Activated naive CD4-positive, alpha-beta T cell treated with anti-CD3 and anti-CD28 coated beads, Interleukin-2, amount 50 U/mL, for 72 hours (primary cell): Measurements from ENCODE around the gene ANKIB1. TPM values are rescaled to one million over a fixed set of nuclear protein-coding genes. Genes with fewer than 3 reads are reported as not detected.
"Not testable (repeated sequence)": the region's sequence is repeated elsewhere in the genome, so short reads cannot be mapped to it uniquely, and the experiment has no call there.

Experiments used
- ATAC-seq, 2 donors: fragments of 150-1000 bp; cut with Tn5 transposase; 2 replicates each; pipeline ENCODE4 v1.10.0; 2021; ENCODE audit warnings: mild to moderate bottlenecking in 2 of 2, moderate library complexity in 2 of 2
- DNase-seq, 2 donors: peaks; one replicate each; pipeline ENCODE4 v3.0.0; 2021 to 2022; ENCODE audit warnings: low spot score in 2 of 2
- H3K27ac Mint-ChIP-seq, 2 donors: one replicate each; pipeline ENCODE4 v1.8.0; 2022; ENCODE audit warnings: mild to moderate bottlenecking in 2 of 2, mixed read lengths in 2 of 2
- H3K36me3 Mint-ChIP-seq, 2 donors: one replicate each; pipeline ENCODE4 v1.8.0; 2022; ENCODE audit warnings: mixed read lengths in 2 of 2
- H3K9me3 Mint-ChIP-seq, 2 donors: one replicate each; pipeline ENCODE4 v1.8.0; 2022; ENCODE audit warnings: mixed read lengths in 2 of 2
- total RNA-seq, 2 donors: library from RNA; stranded (reverse); gene quantifications; one replicate each; pipeline ENCODE4 v1.2.3, GENCODE V29; 2022

The ANKIB1 gene
- total RNA-seq = 10 to 100 TPM; 34.4 to 50.7 TPM

- peak within 1 kb of the TSS; percentile 98 to 100 for H3K27ac Mint-ChIP-seq
- ATAC-seq (peak; percentile 88 to 91), DNase-seq (peak; percentile 80 to 88)
- H3K9me3 Mint-ChIP-seq = no peaks in the 10 kb centered on the region
- peaks cover 19 to 20% of the 10 kb centered on the region in 2 donors for H3K36me3 Mint-ChIP-seq
Measured at GRCh38 chr7:92245487-92246359, at the start of gene ANKIB1, which contains the start of gene KRIT1. TSS of gene ANKIB1 (plus strand) at chr7:92245974. CDS start at chr7:92294979, 49,005 bp downstream. TSS of gene KRIT1 (minus strand) at chr7:92245914. CDS start at chr7:92242135, 3,779 bp downstream.

- Mint-ChIP-seq H3K27ac (no peak overlapping the region), H3K9me3 (no peaks in the 10 kb centered on the region), H3K36me3 (peaks cover 8 to 20% of the 10 kb centered on the region in 2 donors)
- ATAC-seq = no peak
- no peak for DNase-seq
Measured at GRCh38 chr7:92200791-92201190, 45.0 kb upstream of the ANKIB1 start.

GRCh38 chr7:92205987-92206386 lies 39.8 kb upstream of the ANKIB1 start:
- peaks cover 17 to 20% of the 10 kb centered on the region in 2 donors for H3K9me3 Mint-ChIP-seq
- no peak for DNase-seq
- no peak overlapping the region for H3K27ac Mint-ChIP-seq
- H3K36me3 Mint-ChIP-seq = peaks cover 42 to 45% of the 10 kb centered on the region in 2 donors
- ATAC-seq = no peak

- ATAC-seq = no peak
- peaks cover 47 to 51% of the 10 kb centered on the region in 2 donors for H3K36me3 Mint-ChIP-seq
- H3K27ac Mint-ChIP-seq = no peak overlapping the region
- H3K9me3 Mint-ChIP-seq = peaks cover 17 to 20% of the 10 kb centered on the region in 2 donors
- no peak for DNase-seq
Measured at GRCh38 chr7:92206672-92207071, 39.1 kb upstream of the ANKIB1 start.

GRCh38 chr7:92221766-92222165 lies 24.0 kb upstream of the ANKIB1 start:
- H3K36me3 Mint-ChIP-seq = peaks cover 19 to 24% of the 10 kb centered on the region in 2 donors
- no peaks in the 10 kb centered on the region for H3K9me3 Mint-ChIP-seq

GRCh38 chr7:92226981-92227380 lies 18.8 kb upstream of the ANKIB1 start:
- Mint-ChIP-seq H3K27ac (peak overlapping the region in 1 of 2 donors; percentile 40), H3K36me3 (peaks cover 31 to 42% of the 10 kb centered on the region in 2 donors)
- ATAC-seq = no peak

More at GRCh38 chr7:92221766-92222165, 24.0 kb upstream of the ANKIB1 start:
- DNase-seq (no peak), ATAC-seq (no peak)
- H3K27ac Mint-ChIP-seq = no peak overlapping the region

GRCh38 chr7:92228100-92228499 lies 17.7 kb upstream of the ANKIB1 start:
- ATAC-seq (peak; percentile 34 to 58), DNase-seq (no peak)
- Mint-ChIP-seq H3K36me3 (peaks cover 31 to 42% of the 10 kb centered on the region in 2 donors), H3K27ac (peak overlapping the region; percentile 31 to 47), H3K9me3 (no peaks in the 10 kb centered on the region)

More at GRCh38 chr7:92226981-92227380, 18.8 kb upstream of the ANKIB1 start:
- DNase-seq = no peak
- H3K9me3 Mint-ChIP-seq = no peaks in the 10 kb centered on the region

GRCh38 chr7:92228742-92229141 lies 17.0 kb upstream of the ANKIB1 start:
- peak overlapping the region in 1 of 2 donors; percentile 47 for H3K27ac Mint-ChIP-seq
- no peak for DNase-seq
- no peaks in the 10 kb centered on the region for H3K9me3 Mint-ChIP-seq
- H3K36me3 Mint-ChIP-seq = peaks cover 32 to 42% of the 10 kb centered on the region in 2 donors
- no peak for ATAC-seq

GRCh38 chr7:92230547-92230946 lies 15.2 kb upstream of the ANKIB1 start:
- H3K36me3 Mint-ChIP-seq = peaks cover 33 to 40% of the 10 kb centered on the region in 2 donors
- DNase-seq (no peak), ATAC-seq (no peak)
- H3K9me3 Mint-ChIP-seq = no peaks in the 10 kb centered on the region
- H3K27ac Mint-ChIP-seq = peak overlapping the region in 1 of 2 donors; percentile 22

- DNase-seq (no peak), ATAC-seq (no peak)
- Mint-ChIP-seq H3K27ac (no peak overlapping the region), H3K36me3 (peaks cover 19 to 20% of the 10 kb centered on the region in 2 donors), H3K9me3 (no peaks in the 10 kb centered on the region)
Measured at GRCh38 chr7:92242972-92243371, 2.8 kb upstream of the ANKIB1 start.

GRCh38 chr7:92244808-92245486 lies 827 bp upstream of the ANKIB1 start:
- ATAC-seq = peak; percentile 1 to 19
- no peaks in the 10 kb centered on the region for H3K9me3 Mint-ChIP-seq
- peaks cover 19 to 20% of the 10 kb centered on the region in 2 donors for H3K36me3 Mint-ChIP-seq
- H3K27ac Mint-ChIP-seq = peak overlapping the region; percentile 98 to 100
- peak in 1 of 2 donors; percentile 5 for DNase-seq

GRCh38 chr7:92246360-92247101 lies 757 bp downstream of the ANKIB1 start:
- peak overlapping the region; percentile 78 to 98 for H3K27ac Mint-ChIP-seq
- H3K9me3 Mint-ChIP-seq = no peaks in the 10 kb centered on the region
- DNase-seq (peak in 1 of 2 donors; percentile 4), ATAC-seq (peak; percentile 27 to 50)
- H3K36me3 Mint-ChIP-seq = peaks cover 19 to 20% of the 10 kb centered on the region in 2 donors

- no peak for DNase-seq
- no peak overlapping the region for H3K27ac Mint-ChIP-seq
- peaks cover 10 to 36% of the 10 kb centered on the region in 2 donors for H3K36me3 Mint-ChIP-seq
- peaks cover 0 to 6% of the 10 kb centered on the region in 2 donors for H3K9me3 Mint-ChIP-seq
- ATAC-seq = no peak
Measured at GRCh38 chr7:92250603-92251002, 4.8 kb downstream of the ANKIB1 start.

- H3K27ac Mint-ChIP-seq = no peak overlapping the region
- peaks cover 0 to 6% of the 10 kb centered on the region in 2 donors for H3K9me3 Mint-ChIP-seq
- peaks cover 6 to 34% of the 10 kb centered on the region in 2 donors for H3K36me3 Mint-ChIP-seq
- DNase-seq = no peak
- ATAC-seq = no peak
Measured at GRCh38 chr7:92251181-92251580, 5.4 kb downstream of the ANKIB1 start.

GRCh38 chr7:92253251-92253650 lies 7.5 kb downstream of the ANKIB1 start:
- Mint-ChIP-seq H3K27ac (no peak overlapping the region), H3K36me3 (peaks cover 0 to 24% of the 10 kb centered on the region in 2 donors), H3K9me3 (peaks cover 0 to 6% of the 10 kb centered on the region in 2 donors)
- ATAC-seq (no peak), DNase-seq (no peak)

- not testable (repeated sequence) for DNase-seq, H3K27ac Mint-ChIP-seq, H3K9me3 Mint-ChIP-seq, ATAC-seq
- peaks cover 1 to 21% of the 10 kb centered on the region in 2 donors for H3K36me3 Mint-ChIP-seq
Measured at GRCh38 chr7:92254800-92255199, 9.0 kb downstream of the ANKIB1 start.
